PC-9 (cell line): ENCODE measurements around the gene PRPS2. TPM values are rescaled to one million over a fixed set of nuclear protein-coding genes. Genes with fewer than 3 reads are reported as not detected.

Experiments used
- BruUV-seq: library from RNA; stranded (reverse); fragments of 400-500 nt; replicated peaks from 2 replicates; lab custom pipeline; 2021; lab: Mats Ljungman, UMichigan
- CTCF ChIA-PET: fragments of 300-600 bp; sonication (Branson Sonifier 250); formaldehyde crosslinking; loops from one replicate; lab custom pipeline; 2022; ENCODE audit warnings: antibody characterized with exemption; lab: Charles Lee
- POLR2A ChIA-PET: fragments of 300-600 bp; sonication (Branson Sonifier 250); formaldehyde crosslinking; loops from one replicate; lab custom pipeline; 2022; ENCODE audit warnings: antibody characterized with exemption; ENCODE audit not compliant: unreplicated experiment; lab: Charles Lee
- DNase-seq, 2 experiments: peaks; one replicate each; pipeline versions ENCODE4 v3.0.0 to v3.0.0-alpha.2; 2015 to 2022; ENCODE audit warnings: mixed read lengths in 1 of 2
- H2AFZ ChIP-seq: fragments of 200-600 bp; sonication (generic); 2 replicates; pipeline ENCODE4 v1.8.1; 2017; ENCODE audit warnings: antibody characterized with exemption
- H3F3A ChIP-seq: fragments of 200-600 bp; sonication (generic); 2 replicates; pipeline ENCODE4 v1.8.1; 2017; ENCODE audit warnings: antibody characterized with exemption, mild to moderate bottlenecking, low read depth; ENCODE audit not compliant: insufficient read depth
- H3K27ac ChIP-seq: fragments of 200-600 bp; sonication (generic); 2 replicates; pipeline ENCODE4 v1.6.1; 2016; ENCODE audit warnings: mixed run types
- H3K27me3 ChIP-seq: fragments of 200-600 bp; sonication (generic); 2 replicates; pipeline ENCODE4 v1.6.1; 2016; ENCODE audit warnings: low read depth, mixed run types; ENCODE audit not compliant: insufficient read depth
- H3K36me3 ChIP-seq: fragments of 200-600 bp; sonication (generic); 2 replicates; pipeline ENCODE4 v1.6.1; 2016; ENCODE audit warnings: low read depth, mixed run types
- H3K4me1 ChIP-seq: fragments of 200-600 bp; sonication (generic); replicated peaks from 2 replicates; pipeline ENCODE4 v1.6.1; 2016; ENCODE audit warnings: mixed run types; ENCODE audit not compliant: insufficient read depth
- H3K4me2 ChIP-seq: fragments of 200-600 bp; sonication (generic); 2 replicates; pipeline ENCODE4 v1.6.1; 2017; ENCODE audit warnings: mixed run types
- H3K4me3 ChIP-seq: fragments of 200-600 bp; sonication (generic); 2 replicates; pipeline ENCODE4 v1.6.1; 2016; ENCODE audit warnings: mixed run types
- H3K79me2 ChIP-seq: fragments of 200-600 bp; sonication (generic); 2 replicates; pipeline ENCODE4 v1.6.1; 2017; ENCODE audit warnings: low read depth, mixed run types
- H3K9me2 ChIP-seq: fragments of 200-600 bp; sonication (generic); 2 replicates; pipeline ENCODE4 v1.8.1; 2017; ENCODE audit warnings: mild to moderate bottlenecking; ENCODE audit not compliant: insufficient read depth
- H3K9me3 ChIP-seq: fragments of 200-600 bp; sonication (generic); 2 replicates; pipeline ENCODE4 v1.8.1; 2016; ENCODE audit warnings: low read depth; ENCODE audit not compliant: insufficient read depth
- H4K20me1 ChIP-seq: fragments of 200-600 bp; sonication (generic); 2 replicates; pipeline ENCODE4 v1.8.1; 2017; ENCODE audit not compliant: insufficient read depth
- EZH2 ChIP-seq: fragments of 200-600 bp; sonication (generic); IDR thresholded peaks from 2 replicates; pipeline ENCODE4 v1.8.0; 2017; ENCODE audit warnings: antibody characterized with exemption, low read depth
- intact Hi-C: fragments of 100-400 bp; cut with micrococcal nuclease; formaldehyde crosslinking; loops from one replicate; pipeline ENCODE4 v1.10.0; 2022; ENCODE audit not compliant: unreplicated experiment
- total RNA-seq: library from RNA; stranded (reverse); gene quantifications from 2 replicates; pipeline ENCODE4 v1.2.3, GENCODE V29; 2021
- TF ChIP-seq, protein P1 (sequence below): fragments of 200-600 bp; sonication (generic); conservative IDR thresholded peaks from 2 replicates; pipeline ENCODE4 v1.6.1; 2017; ENCODE audit warnings: mixed run types, antibody characterized with exemption, mild to moderate bottlenecking, moderate library complexity

PRPS2 gene
- total RNA-seq, 1 experiment from 2014 or later, result 107 TPM

DNA sequence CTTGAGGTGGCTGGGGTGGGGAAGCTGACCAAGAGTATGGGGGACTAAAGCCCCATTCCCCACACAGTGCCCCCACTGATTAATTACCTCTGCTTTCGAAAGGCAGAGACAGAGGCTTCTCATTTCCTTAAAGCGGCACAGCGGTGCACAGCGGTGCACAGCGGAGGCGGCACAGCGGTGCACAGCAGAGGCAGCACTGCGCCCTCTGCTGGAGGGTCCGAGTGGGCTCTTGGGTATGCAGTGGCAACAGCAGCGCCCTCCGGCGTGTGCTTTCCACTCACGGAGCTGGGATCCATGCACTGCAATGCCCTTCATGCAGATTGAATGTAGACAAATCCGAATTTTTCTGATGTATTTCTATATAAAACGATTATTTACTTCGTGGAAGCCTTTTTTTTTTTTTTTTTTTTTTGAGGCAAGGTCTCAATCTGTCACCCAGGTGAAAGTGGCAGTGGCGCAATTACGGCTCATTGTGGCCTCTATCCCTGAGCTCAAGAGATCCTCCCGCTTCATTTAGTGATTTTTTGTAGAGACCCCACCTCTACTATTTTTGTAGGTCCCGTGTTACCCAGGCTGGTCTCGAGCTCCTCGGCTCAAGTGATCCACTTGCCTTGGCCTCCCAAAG lies 19.7 kb upstream of the PRPS2 start:
- H3K4me1 ChIP-seq, result no peaks in the 10 kb centered on the region; the same call in 1 of the 2 replicates
- intact Hi-C loops, result loop anchor here (2.0 to 10.0 kb wide), 2 partner anchors 69 to 1237 kb away; no protein-coding TSS in a partner anchor
- H3K9me2 ChIP-seq, result no peaks in the 10 kb centered on the region
- DNase-seq, result peak in 1 of 2 experiments; percentile 31
- H4K20me1 ChIP-seq, result no peaks in the 10 kb centered on the region
- H3K4me2 ChIP-seq, result peak overlapping the region; percentile 42
- ChIA-PET CTCF (interaction anchor here (0.6 kb wide), 2 partner anchors 64 to 174 kb away, joined by 4 to 14 read pairs; no protein-coding TSS in a partner anchor), POLR2A (no interaction called here)
- H3K79me2 ChIP-seq, result no peaks in the 10 kb centered on the region
- H3K9me3 ChIP-seq, result no peaks in the 10 kb centered on the region
- H3K4me3 ChIP-seq, result no peak overlapping the region
- no peaks in the 10 kb centered on the region for H3F3A ChIP-seq
- H3K36me3 ChIP-seq, result no peaks in the 10 kb centered on the region
- TF ChIP-seq, protein P1, sequence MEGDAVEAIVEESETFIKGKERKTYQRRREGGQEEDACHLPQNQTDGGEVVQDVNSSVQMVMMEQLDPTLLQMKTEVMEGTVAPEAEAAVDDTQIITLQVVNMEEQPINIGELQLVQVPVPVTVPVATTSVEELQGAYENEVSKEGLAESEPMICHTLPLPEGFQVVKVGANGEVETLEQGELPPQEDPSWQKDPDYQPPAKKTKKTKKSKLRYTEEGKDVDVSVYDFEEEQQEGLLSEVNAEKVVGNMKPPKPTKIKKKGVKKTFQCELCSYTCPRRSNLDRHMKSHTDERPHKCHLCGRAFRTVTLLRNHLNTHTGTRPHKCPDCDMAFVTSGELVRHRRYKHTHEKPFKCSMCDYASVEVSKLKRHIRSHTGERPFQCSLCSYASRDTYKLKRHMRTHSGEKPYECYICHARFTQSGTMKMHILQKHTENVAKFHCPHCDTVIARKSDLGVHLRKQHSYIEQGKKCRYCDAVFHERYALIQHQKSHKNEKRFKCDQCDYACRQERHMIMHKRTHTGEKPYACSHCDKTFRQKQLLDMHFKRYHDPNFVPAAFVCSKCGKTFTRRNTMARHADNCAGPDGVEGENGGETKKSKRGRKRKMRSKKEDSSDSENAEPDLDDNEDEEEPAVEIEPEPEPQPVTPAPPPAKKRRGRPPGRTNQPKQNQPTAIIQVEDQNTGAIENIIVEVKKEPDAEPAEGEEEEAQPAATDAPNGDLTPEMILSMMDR, result peak; percentile 67
- TF ChIP-seq EZH2, result no peak
- H3K27me3 ChIP-seq, result no peaks in the 10 kb centered on the region
- no peak overlapping the region for H2AFZ ChIP-seq
- H3K27ac ChIP-seq, result no peak overlapping the region
- no TSS peak for BruUV-seq

GRCh38 chrX:12777670-12778069 lies 13.5 kb upstream of the PRPS2 start:
- Histone ChIP-seq H3K9me3 (no peaks in the 10 kb centered on the region), H3K4me2 (no peak overlapping the region), H3K27me3 (no peaks in the 10 kb centered on the region), H3K4me3 (no peak overlapping the region), H3K36me3 (no peaks in the 10 kb centered on the region), H3K9me2 (no peaks in the 10 kb centered on the region), H3K4me1 (no peaks in the 10 kb centered on the region), H3K27ac (no peak overlapping the region), H3F3A (no peaks in the 10 kb centered on the region), H4K20me1 (no peaks in the 10 kb centered on the region), H2AFZ (no peak overlapping the region), H3K79me2 (no peaks in the 10 kb centered on the region)
- DNase-seq, result no peak
- intact Hi-C loops, result loop anchor here (10.0 kb wide), 1 partner anchor 1243 kb away; no protein-coding TSS in a partner anchor
- ChIA-PET CTCF (no interaction called here), POLR2A (no interaction called here)
- no TSS peak for BruUV-seq
- TF ChIP-seq, protein P1, result no peak
- TF ChIP-seq EZH2, result no peak

DNA sequence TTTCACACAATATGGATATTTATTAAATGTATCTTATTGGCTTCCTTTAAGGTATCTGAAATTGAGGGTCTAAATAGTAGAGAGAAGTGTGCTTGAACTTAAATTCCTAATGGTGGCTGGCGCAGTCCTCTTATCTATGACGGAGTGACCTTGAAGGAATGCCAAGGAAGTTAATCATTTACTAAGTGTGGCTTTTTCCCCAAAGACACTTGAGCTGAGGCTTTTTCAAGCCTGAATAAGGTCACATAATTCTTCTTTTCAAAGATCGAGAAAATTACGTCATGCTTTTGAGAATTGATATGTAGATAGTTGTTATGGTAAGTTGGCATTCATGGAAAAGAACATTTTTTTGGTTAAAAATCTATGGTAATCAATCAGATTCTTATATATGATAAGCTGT lies 11.7 kb upstream of the PRPS2 start:
- H2AFZ ChIP-seq, result no peak overlapping the region
- no peaks in the 10 kb centered on the region for H3K79me2 ChIP-seq
- no TSS peak for BruUV-seq
- H3K9me3 ChIP-seq, result no peaks in the 10 kb centered on the region
- TF ChIP-seq EZH2, result no peak
- TF ChIP-seq, protein P1, result no peak
- H3K4me3 ChIP-seq, result no peak overlapping the region
- POLR2A ChIA-PET, result no interaction called here
- intact Hi-C loops, result loop anchor here (10.0 kb wide), 1 partner anchor 1245 kb away; no protein-coding TSS in a partner anchor
- no peak overlapping the region for H3K4me2 ChIP-seq
- no peaks in the 10 kb centered on the region for H3K27me3 ChIP-seq
- H3K4me1 ChIP-seq, result no peaks in the 10 kb centered on the region
- H3K27ac ChIP-seq, result no peak overlapping the region
- H3K36me3 ChIP-seq, result no peaks in the 10 kb centered on the region
- DNase-seq, result no peak
- CTCF ChIA-PET, result no interaction called here
- no peaks in the 10 kb centered on the region for H4K20me1 ChIP-seq
- H3F3A ChIP-seq, result no peaks in the 10 kb centered on the region
- H3K9me2 ChIP-seq, result no peaks in the 10 kb centered on the region
